OCI-LY7 (cell line): ENCODE results near the gene GAREM1. TPM values are rescaled to one million over a fixed set of nuclear protein-coding genes. Genes with fewer than 3 reads are reported as not detected.

Experiments
- BruUV-seq: library from RNA; stranded (reverse); fragments of 400-500 nt; replicated peaks from 2 replicates; lab custom pipeline; 2021; lab: Mats Ljungman, UMichigan
- CTCF ChIA-PET: fragments of 300-600 bp; sonication (Branson Sonifier 250); formaldehyde crosslinking; loops from one replicate; lab custom pipeline; 2022; ENCODE audit warnings: antibody characterized with exemption; ENCODE audit not compliant: unreplicated experiment; lab: Charles Lee
- POLR2A ChIA-PET: fragments of 300-600 bp; sonication (Branson Sonifier 250); formaldehyde crosslinking; loops from one replicate; lab custom pipeline; 2022; ENCODE audit warnings: antibody characterized with exemption; lab: Charles Lee
- DNase-seq: peaks from one replicate; pipeline ENCODE4 v3.0.0-alpha.2; 2015; ENCODE audit warnings: low spot score
- H2AFZ ChIP-seq: fragments of 200-600 bp; sonication (generic), shearing (Covaris generic); 2 replicates; pipeline ENCODE4 v1.6.1; 2014; ENCODE audit warnings: mild to moderate bottlenecking, antibody characterized with exemption, low read length, moderate library complexity
- H3K27ac ChIP-seq: fragments of 200-600 bp; sonication (generic); 2 replicates; pipeline ENCODE4 v1.5.1; 2014; ENCODE audit warnings: mixed run types, low read depth, mild to moderate bottlenecking, moderate library complexity, low read length, inconsistent platforms; ENCODE audit not compliant: poor library complexity, severe bottlenecking
- H3K36me3 ChIP-seq: fragments of 200-600 bp; sonication (generic); 2 replicates; pipeline ENCODE4 v1.6.1; 2014; ENCODE audit warnings: mild to moderate bottlenecking, antibody characterized with exemption, low read length, moderate library complexity, mixed read lengths; ENCODE audit not compliant: insufficient read depth
- H3K4me1 ChIP-seq: fragments of 200-600 bp; sonication (generic); 2 replicates; pipeline ENCODE4 v1.5.1; 2014; ENCODE audit warnings: mild to moderate bottlenecking, low read length; ENCODE audit not compliant: insufficient read depth, poor library complexity, severe bottlenecking
- H3K4me2 ChIP-seq: fragments of 200-600 bp; sonication (generic); 2 replicates; pipeline ENCODE4 v1.6.1; 2014; ENCODE audit warnings: mild to moderate bottlenecking, low read length
- H3K4me3 ChIP-seq: fragments of 200-600 bp; sonication (generic); 2 replicates; pipeline ENCODE4 v1.5.1; 2014; ENCODE audit warnings: mild to moderate bottlenecking, low read depth, low read length; ENCODE audit not compliant: poor library complexity, severe bottlenecking
- H3K79me2 ChIP-seq: fragments of 200-600 bp; sonication (generic); 2 replicates; pipeline ENCODE4 v1.6.1; 2016; ENCODE audit warnings: low read depth, mild to moderate bottlenecking, low read length, moderate library complexity, mixed read lengths; ENCODE audit not compliant: insufficient read depth
- H3K9me2 ChIP-seq: fragments of 200-600 bp; sonication (generic); 2 replicates; pipeline ENCODE4 v1.6.1; 2016; ENCODE audit warnings: mild to moderate bottlenecking, low read length, mixed read lengths; ENCODE audit not compliant: insufficient read depth
- H3K9me3 ChIP-seq: fragments of 200-600 bp; sonication (generic); 2 replicates; pipeline ENCODE4 v1.6.1; 2014; ENCODE audit warnings: mild to moderate bottlenecking, mixed run types, low read length, mixed read lengths
- H4K20me1 ChIP-seq: fragments of 200-600 bp; sonication (generic); 2 replicates; pipeline ENCODE4 v1.6.1; 2014; ENCODE audit warnings: mild to moderate bottlenecking, antibody characterized with exemption, low read length, moderate library complexity, mixed read lengths; ENCODE audit not compliant: insufficient read depth
- CTCF ChIP-seq: fragments of 200-600 bp; sonication (generic); conservative IDR thresholded peaks from 2 replicates; pipeline ENCODE4 v1.5.1; 2014; ENCODE audit warnings: mild to moderate bottlenecking, antibody characterized with exemption, low read length, moderate library complexity, mixed read lengths
- EZH2phosphoT487 ChIP-seq: fragments of 200-600 bp; sonication (generic); IDR thresholded peaks from 2 replicates; pipeline ENCODE4 v1.6.1; 2018; ENCODE audit warnings: low read depth, borderline replicate concordance, mild to moderate bottlenecking, mixed run types, antibody characterized with exemption, low read length, moderate library complexity, mixed read lengths
- intact Hi-C: fragments of 100-400 bp; cut with micrococcal nuclease; formaldehyde crosslinking; loops from one replicate; pipeline ENCODE4 v1.10.0; 2022; ENCODE audit not compliant: unreplicated experiment
- total RNA-seq, 2 experiments: library from RNA; depleted of rRNA in 1 of 2; stranded (reverse); fragments of >200 nt in 1 of 2; shearing (Covaris generic) in 1 of 2; gene quantifications; 2 replicates each; pipeline ENCODE4 v1.2.3, GENCODE V29; 2014 to 2022

Gene GAREM1
- total RNA-seq, 2 experiments from 2014 or later: 1.0 to 2.7 TPM

GRCh38 chr18:32249147-32249929 is 221.3 kb downstream of the GAREM1 start:
- no TSS peak for BruUV-seq
- Histone ChIP-seq H3K36me3 (no peaks in the 10 kb centered on the region), H3K9me3 (no peaks in the 10 kb centered on the region), H3K79me2 (no peaks in the 10 kb centered on the region), H3K4me3 (no peak overlapping the region), H3K27ac (no peak overlapping the region), H3K4me2 (no peak overlapping the region), H3K9me2 (no peaks in the 10 kb centered on the region), H3K4me1 (no peaks in the 10 kb centered on the region), H2AFZ (no peak overlapping the region), H4K20me1 (no peaks in the 10 kb centered on the region)
- DNase-seq: no peak
- intact Hi-C loops: no loop called here
- CTCF ChIA-PET: no interaction called here
- POLR2A ChIA-PET: interaction anchor here (0.6 kb wide), 1 partner anchor 302 kb away, joined by 6 read pairs; no protein-coding TSS in a partner anchor
- TF ChIP-seq CTCF (no peak), EZH2phosphoT487 (no peak)

- no peaks in the 10 kb centered on the region for H3K4me1 ChIP-seq
- H3K4me2 ChIP-seq: no peak overlapping the region
- H3K9me2 ChIP-seq: no peaks in the 10 kb centered on the region
- BruUV-seq: no TSS peak
- H3K79me2 ChIP-seq: no peaks in the 10 kb centered on the region
- no peak overlapping the region for H3K4me3 ChIP-seq
- intact Hi-C loops: no loop called here
- no peak for TF ChIP-seq CTCF
- TF ChIP-seq EZH2phosphoT487: no peak
- H2AFZ ChIP-seq: no peak overlapping the region
- no peaks in the 10 kb centered on the region for H4K20me1 ChIP-seq
- POLR2A ChIA-PET: no interaction called here
- no peaks in the 10 kb centered on the region for H3K36me3 ChIP-seq
- CTCF ChIA-PET: no interaction called here
- no peak overlapping the region for H3K27ac ChIP-seq
- no peaks in the 10 kb centered on the region for H3K9me3 ChIP-seq
- DNase-seq: no peak
Observed at GRCh38 chr18:32244881-32245280, 225.8 kb downstream of the GAREM1 start.

- Histone ChIP-seq H3K36me3 (no peaks in the 10 kb centered on the region), H3K9me2 (no peaks in the 10 kb centered on the region), H3K79me2 (no peaks in the 10 kb centered on the region), H2AFZ (no peak overlapping the region), H3K27ac (no peak overlapping the region), H3K4me3 (no peak overlapping the region), H3K4me2 (no peak overlapping the region), H3K4me1 (no peaks in the 10 kb centered on the region), H4K20me1 (no peaks in the 10 kb centered on the region), H3K9me3 (no peaks in the 10 kb centered on the region)
- TF ChIP-seq EZH2phosphoT487 (no peak), CTCF (no peak)
- BruUV-seq: no TSS peak
- DNase-seq: no peak
- POLR2A ChIA-PET: no interaction called here
- CTCF ChIA-PET: no interaction called here
- intact Hi-C loops: no loop called here
Observed at GRCh38 chr18:32243358-32243757, 227.3 kb downstream of the GAREM1 start.
